Kidney (tissue), 14 donors: Measurements from ENCODE around the gene PTPRJ. TPM values are rescaled to one million over a fixed set of nuclear protein-coding genes. Genes with fewer than 3 reads are reported as not detected.

Experiments
- DNase-seq, 5 donors: peaks; one replicate each; pipeline ENCODE4 v3.0.0-alpha.2; 2013 to 2020
- FAIRE-seq: peaks from 2 replicates; lab custom pipeline; 2012; peaks lifted over from hg19 to GRCh38; lab: Jason Lieb, UNC
- H3K27ac ChIP-seq, 2 donors: one replicate each; pipeline ENCODE4 v1.7.0; 2013; ENCODE audit warnings: low read depth in 2 of 2, low read length in 2 of 2, inconsistent platforms in 1 of 2
- H3K27me3 ChIP-seq: one replicate; pipeline ENCODE4 v1.7.1; 2013; ENCODE audit warnings: low read length, inconsistent platforms; ENCODE audit not compliant: control insufficient read depth, insufficient read depth
- H3K36me3 ChIP-seq, 3 donors: one replicate each; pipeline versions ENCODE4 v1.7.0 to v1.7.1; 2013; ENCODE audit warnings: low read length in 3 of 3, control low read depth in 1 of 3, inconsistent platforms in 1 of 3; ENCODE audit not compliant: insufficient read depth in 3 of 3, control insufficient read depth in 2 of 3
- H3K4me1 ChIP-seq, 3 donors: one replicate each; pipeline versions ENCODE4 v1.7.0 to v1.7.1; 2013; ENCODE audit warnings: low read length in 3 of 3, inconsistent platforms in 1 of 3, low read depth in 1 of 3; ENCODE audit not compliant: control insufficient read depth in 2 of 3, insufficient read depth in 2 of 3
- H3K4me3 ChIP-seq, 3 donors: one replicate each; pipeline versions ENCODE4 v1.7.0 to v1.8.1; 2013; ENCODE audit warnings: low read length in 3 of 3, control low read depth in 1 of 3, inconsistent platforms in 1 of 3
- H3K9ac ChIP-seq, 3 donors: one replicate each; pipeline versions ENCODE4 v1.7.0 to v1.7.1; 2013; ENCODE audit warnings: low read length in 3 of 3, control low read depth in 1 of 3, inconsistent platforms in 1 of 3
- H3K9me3 ChIP-seq, 3 donors: one replicate each; pipeline versions ENCODE4 v1.7.0 to v1.7.1; 2013; ENCODE audit warnings: low read length in 3 of 3, control low read depth in 1 of 3, inconsistent platforms in 1 of 3; ENCODE audit not compliant: control insufficient read depth in 2 of 3, insufficient read depth in 1 of 3
- CTCF ChIP-seq: IDR thresholded peaks from 3 replicates; pipeline ENCODE4 v1.5.1; 2012; ENCODE audit warnings: mild to moderate bottlenecking, moderate library complexity, borderline replicate concordance; ENCODE audit not compliant: insufficient read depth; ENCODE audit errors: extremely low read depth
- intact Hi-C: fragments of 100-400 bp; cut with DNase I; formaldehyde crosslinking; loops from one replicate; pipeline ENCODE4 v1.11.1; 2022
- polyA plus RNA-seq: library from polyadenylated mRNA; stranded (reverse); fragments of 350-450 nt; fragmentation: Illumina TruSeq; extraction: RNeasy Lipid Tissue Mini Kit (QIAGEN cat#74804); gene quantifications from one replicate; pipeline ENCODE4 v1.2.3, GENCODE V29; 2014; ENCODE audit warnings: low read depth, low replicate concordance; ENCODE audit not compliant: insufficient read depth
- total RNA-seq: library from RNA; stranded (reverse); fragmentation: NEBNext Ultra II Directional; extraction: Animal tissue kit (Norgen Biotek cat#: 25700); gene quantifications from one replicate; pipeline ENCODE4 v1.2.1, GENCODE V29; 2021
- donor health status: control.
- donor health status: control.
- donor health status: control.
- donor health status: control.
- donor health status: control.
- donor health status: DM: yes; HTN: yes; CAD: no.
- donor health status: Normal renal cell carcinoma (clear cell type).

PTPRJ gene
- total and polyA plus RNA-seq, 2 donors from 2014 or later: 9.2 to 80.5 TPM

- H3K4me3 ChIP-seq: no peak overlapping the region
- FAIRE-seq: no peak
- no peak for TF ChIP-seq CTCF
- DNase-seq: no peak
- intact Hi-C loops: no loop called here
- H3K9me3 ChIP-seq: no peaks in the 10 kb centered on the region
- H3K9ac ChIP-seq: no peak overlapping the region
- H3K36me3 ChIP-seq: no peaks in the 10 kb centered on the region
- peak overlapping the region in 1 of 2 donors; percentile 60 for H3K27ac ChIP-seq
- no peaks in the 10 kb centered on the region for H3K27me3 ChIP-seq
- peaks cover 0 to 26% (median 4%) of the 10 kb centered on the region in 3 donors for H3K4me1 ChIP-seq
These were observed 30.9 kb downstream of the PTPRJ start for GRCh38 chr11:48011102-48011797.

DNA sequence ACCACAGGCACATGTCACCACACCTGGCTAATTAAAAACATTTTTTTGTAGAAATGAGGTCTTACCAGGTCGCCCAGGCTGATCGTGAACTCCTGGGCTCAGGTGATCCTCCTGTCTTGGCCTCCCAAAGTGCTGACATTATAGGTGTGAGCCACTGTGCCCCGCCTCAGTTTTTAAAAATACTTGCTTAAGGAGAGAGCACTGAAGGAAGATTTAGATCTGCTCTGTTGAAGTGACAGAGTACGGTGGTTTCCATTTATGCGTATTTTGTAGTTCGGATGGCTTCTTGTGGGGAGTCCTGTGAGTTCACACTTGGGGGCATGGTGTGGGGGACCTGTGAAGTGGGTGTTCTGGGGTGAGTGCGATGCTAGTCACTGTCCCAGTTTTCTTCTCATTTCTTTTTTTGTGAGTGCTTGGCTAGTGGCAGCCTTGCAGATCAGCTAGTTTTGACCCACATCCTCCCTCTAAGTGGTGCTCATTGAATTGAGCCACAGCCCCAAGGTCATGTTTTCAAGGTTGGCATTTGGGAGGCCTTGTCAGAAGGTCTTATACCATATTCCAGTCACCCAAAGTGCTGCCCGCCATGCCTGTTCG lies 31.5 kb downstream of the PTPRJ start:
- no peak overlapping the region for H3K9ac ChIP-seq
- FAIRE-seq (no peak), DNase-seq (no peak)
- TF ChIP-seq CTCF: no peak
- no peaks in the 10 kb centered on the region for H3K36me3 ChIP-seq
- no peaks in the 10 kb centered on the region for H3K27me3 ChIP-seq
- no peaks in the 10 kb centered on the region for H3K9me3 ChIP-seq
- H3K4me1 ChIP-seq: peaks cover 0 to 22% (median 4%) of the 10 kb centered on the region in 3 donors
- H3K4me3 ChIP-seq: no peak overlapping the region
- peak overlapping the region in 1 of 2 donors; percentile 13 for H3K27ac ChIP-seq
- intact Hi-C loops: no loop called here

DNA sequence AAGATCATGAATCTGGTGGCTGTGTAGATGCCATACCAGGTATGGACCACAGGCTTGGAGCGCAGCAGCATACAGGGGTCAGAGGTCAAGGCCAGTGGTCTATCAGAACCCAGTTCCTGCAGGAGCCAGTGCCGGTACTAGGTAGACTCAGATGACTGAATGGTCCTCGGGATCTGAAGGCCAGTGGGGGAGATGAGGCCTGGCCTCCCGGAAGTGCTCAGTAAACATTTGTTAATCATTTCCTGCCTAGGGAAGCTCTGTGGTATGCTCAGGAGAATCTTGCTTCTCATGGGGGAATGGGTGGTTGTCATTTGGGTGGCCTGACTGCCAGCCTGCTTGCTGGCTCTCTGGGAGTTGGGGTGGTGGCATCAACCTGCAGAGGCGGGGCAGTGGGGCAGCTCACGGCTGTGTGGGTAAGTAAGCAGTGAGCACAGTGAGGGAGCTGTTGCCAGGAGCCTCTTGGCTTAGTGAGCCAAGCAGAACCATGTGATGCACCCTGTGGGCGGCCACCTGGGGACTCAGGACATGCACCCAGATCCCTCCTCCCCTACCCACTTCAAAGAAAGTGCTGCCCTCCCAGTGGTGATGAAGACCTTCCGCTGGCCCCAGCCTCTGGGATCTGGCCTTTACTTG lies 33.0 kb downstream of the PTPRJ start:
- H3K4me3 ChIP-seq: no peak overlapping the region
- FAIRE-seq: no peak
- H3K27me3 ChIP-seq: no peaks in the 10 kb centered on the region
- DNase-seq: peak in 1 of 5 donors; percentile 88
- H3K9me3 ChIP-seq: no peaks in the 10 kb centered on the region
- H3K4me1 ChIP-seq: peaks cover 3 to 30% (median 12%) of the 10 kb centered on the region in 3 donors
- H3K9ac ChIP-seq: no peak overlapping the region
- H3K27ac ChIP-seq: peak overlapping the region; percentile 51 to 76
- no peak for TF ChIP-seq CTCF
- no peaks in the 10 kb centered on the region for H3K36me3 ChIP-seq
- intact Hi-C loops: no loop called here
